Colonic mucosa (tissue), 4 donors: ENCODE results near the gene PLCG1. TPM values are rescaled to one million over a fixed set of nuclear protein-coding genes. Genes with fewer than 3 reads are reported as not detected.

Experiments used
- DNase-seq: peaks from one replicate; pipeline ENCODE4 v3.0.0-alpha.2; 2020
- H3K27ac ChIP-seq: fragments of 200-600 bp; one replicate; pipeline ENCODE4 v1.8.0; 2021
- H3K27me3 ChIP-seq: fragments of 200-600 bp; one replicate; pipeline ENCODE4 v1.8.0; 2021
- H3K36me3 ChIP-seq: fragments of 200-600 bp; one replicate; pipeline ENCODE4 v1.8.0; 2021
- H3K4me1 ChIP-seq: fragments of 200-600 bp; one replicate; pipeline ENCODE4 v1.8.0; 2021; ENCODE audit warnings: mild to moderate bottlenecking
- H3K4me3 ChIP-seq: fragments of 200-600 bp; one replicate; pipeline ENCODE4 v1.8.0; 2021
- H3K9ac ChIP-seq, 2 donors: one replicate each; pipeline ENCODE4 v1.7.0; 2013; ENCODE audit warnings: control low read depth in 2 of 2, low read depth in 2 of 2, low read length in 2 of 2
- H3K9me3 ChIP-seq: fragments of 200-600 bp; one replicate; pipeline ENCODE4 v1.8.0; 2021
- CTCF ChIP-seq: fragments of 200-600 bp; IDR thresholded peaks from one replicate; pipeline ENCODE4 v1.8.0; 2022; ENCODE audit warnings: antibody characterized with exemption, mild to moderate bottlenecking
- intact Hi-C: fragments of 100-400 bp; cut with DNase I; formaldehyde crosslinking; loops from one replicate; pipeline ENCODE4 v1.14.1; 2022
- total RNA-seq, 2 donors: library from RNA; stranded (reverse); fragmentation: NEBNext Ultra II Directional in 1 of 2; extraction: Animal tissue kit (Norgen Biotek cat#: 25700) in 1 of 2; gene quantifications; one replicate each; pipeline ENCODE4 v1.2.1, GENCODE V29; 2021
- donor health status: healthy.
- donor health status: DM: no; HTN: no; CAD: no.
- donor health status: DM: no; HTN: no; CAD: no.

Gene PLCG1
- total RNA-seq, 2 donors from 2014 or later, result 57.3 to 67.4 TPM

- DNase-seq, result no peak
- Histone ChIP-seq H3K36me3 (no peaks in the 10 kb centered on the region), H3K4me3 (no peak overlapping the region), H3K9me3 (no peaks in the 10 kb centered on the region), H3K4me1 (no peaks in the 10 kb centered on the region), H3K27ac (no peak overlapping the region), H3K9ac (no peak overlapping the region), H3K27me3 (no peaks in the 10 kb centered on the region)
- intact Hi-C loops, result no loop called here
- TF ChIP-seq CTCF, result no peak
Observed at GRCh38 chr20:41192575-41192974, 55.2 kb downstream of the PLCG1 start.

DNA sequence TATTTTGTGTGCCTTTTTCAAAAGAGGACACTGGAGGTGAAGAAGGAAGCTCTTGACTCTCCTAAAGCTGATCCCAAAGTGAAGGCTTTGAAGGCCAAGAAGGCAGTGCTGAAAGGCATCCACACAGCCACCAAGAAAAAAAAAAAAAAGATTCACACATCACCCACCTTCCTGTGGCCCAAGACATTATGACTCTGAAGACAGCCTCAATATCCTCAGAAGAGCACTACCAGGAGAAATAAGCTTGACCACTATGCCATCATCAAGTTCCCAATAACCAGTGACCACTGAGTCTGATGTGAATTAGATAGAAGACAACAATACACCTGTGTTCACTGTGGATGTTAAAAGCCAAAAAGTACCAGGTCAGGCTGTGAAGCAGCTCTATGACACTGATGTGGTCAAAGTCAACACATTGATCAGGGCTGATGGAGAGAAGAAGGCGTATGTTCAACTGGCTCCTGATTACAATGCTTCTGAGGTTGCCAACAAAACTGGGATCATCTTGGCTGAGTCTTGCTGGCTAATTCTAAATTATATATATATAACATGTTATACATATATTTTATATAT is 59.4 kb downstream of the PLCG1 start:
- Histone ChIP-seq H3K9ac (no peak overlapping the region), H3K36me3 (no peaks in the 10 kb centered on the region), H3K4me1 (no peaks in the 10 kb centered on the region), H3K27ac (no peak overlapping the region), H3K27me3 (no peaks in the 10 kb centered on the region), H3K4me3 (no peak overlapping the region), H3K9me3 (no peaks in the 10 kb centered on the region)
- TF ChIP-seq CTCF, result no peak
- intact Hi-C loops, result no loop called here
- DNase-seq, result no peak

DNA sequence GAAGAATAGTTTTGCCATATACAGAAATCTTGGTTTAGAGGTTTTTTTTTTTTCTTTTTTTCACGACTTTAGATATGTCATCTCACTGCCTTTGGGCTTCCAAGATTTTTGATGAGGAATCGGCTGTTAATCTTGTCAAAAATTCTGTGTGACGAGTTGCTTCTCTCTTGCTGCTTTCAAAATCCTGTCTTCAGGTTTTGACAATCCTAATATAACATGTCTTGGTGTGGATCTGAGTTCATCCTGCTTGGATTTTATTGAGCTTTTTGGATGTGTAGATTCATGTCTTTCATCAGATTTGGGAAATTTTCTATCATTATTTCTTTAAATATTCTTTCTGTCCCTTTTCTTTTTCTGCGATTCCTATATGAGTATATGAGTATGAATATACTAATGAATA is 61.1 kb downstream of the PLCG1 start:
- DNase-seq, result no peak
- Histone ChIP-seq H3K9ac (no peak overlapping the region), H3K36me3 (no peaks in the 10 kb centered on the region), H3K27me3 (no peaks in the 10 kb centered on the region), H3K9me3 (no peaks in the 10 kb centered on the region), H3K27ac (no peak overlapping the region), H3K4me3 (no peak overlapping the region), H3K4me1 (no peaks in the 10 kb centered on the region)
- no peak for TF ChIP-seq CTCF
- intact Hi-C loops, result no loop called here

- Histone ChIP-seq H3K36me3 (no peaks in the 10 kb centered on the region), H3K9ac (no peak overlapping the region), H3K27ac (no peak overlapping the region), H3K4me1 (no peaks in the 10 kb centered on the region), H3K9me3 (no peaks in the 10 kb centered on the region), H3K4me3 (no peak overlapping the region), H3K27me3 (no peaks in the 10 kb centered on the region)
- TF ChIP-seq CTCF, result no peak
- intact Hi-C loops, result no loop called here
- no peak for DNase-seq
Observed at GRCh38 chr20:41200446-41201202, 63.3 kb downstream of the PLCG1 start.

GRCh38 chr20:41201760-41202159 is 64.4 kb downstream of the PLCG1 start:
- Histone ChIP-seq H3K9ac (no peak overlapping the region), H3K27ac (no peak overlapping the region), H3K4me3 (no peak overlapping the region), H3K4me1 (no peaks in the 10 kb centered on the region), H3K27me3 (no peaks in the 10 kb centered on the region), H3K36me3 (no peaks in the 10 kb centered on the region), H3K9me3 (no peaks in the 10 kb centered on the region)
- TF ChIP-seq CTCF, result no peak
- intact Hi-C loops, result no loop called here
- no peak for DNase-seq
